ENCODE results near the gene CKS2.
"Not testable (repeated sequence)": the region's sequence is repeated elsewhere in the genome, so short reads cannot be mapped to it uniquely, and the experiment has no call there.

The CKS2 gene

GRCh38 chr9:89310475-89311345, at the start of gene CKS2:
Gene CKS2, plus strand, starts transcription at chr9:89311195. Its CDS starts 98 bp downstream, at chr9:89311293.
- DNase-seq, result peak; percentile 99

- DNase-seq, result no peak
These were observed 37.3 kb upstream of the CKS2 start for GRCh38 chr9:89273528-89274279.

GRCh38 chr9:89274838-89275237, 36.2 kb upstream of the CKS2 start:
- no peak for DNase-seq

DNA sequence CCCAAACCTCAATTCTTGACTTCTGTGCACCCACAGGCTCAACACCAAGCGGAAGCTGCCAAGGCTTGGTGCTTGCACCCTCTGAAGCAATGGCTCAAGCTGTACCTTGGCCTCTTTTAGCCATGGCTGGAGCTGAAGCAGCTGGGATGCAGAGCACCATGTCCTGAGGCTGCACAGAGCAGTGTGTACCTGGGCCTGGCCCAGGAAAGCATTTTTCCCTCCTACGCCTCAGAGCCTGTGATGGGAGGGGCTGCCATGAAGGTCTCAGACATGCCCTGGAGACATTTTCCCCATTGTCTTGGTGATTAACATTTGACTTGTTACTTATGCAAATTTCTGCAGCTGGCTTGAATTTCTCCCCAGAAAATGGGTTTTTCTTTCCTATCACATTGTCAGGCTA, 35.0 kb upstream of the CKS2 start:
- DNase-seq, result not testable (repeated sequence)

GRCh38 chr9:89277043-89277442, 34.0 kb upstream of the CKS2 start:
- DNase-seq, result no peak

- DNase-seq, result no peak
These were observed 33.5 kb upstream of the CKS2 start for GRCh38 chr9:89277454-89277853.

GRCh38 chr9:89278551-89278950, 32.4 kb upstream of the CKS2 start:
- DNase-seq, result no peak

- no peak for DNase-seq
These were observed 31.8 kb upstream of the CKS2 start for GRCh38 chr9:89278997-89279739.

GRCh38 chr9:89281106-89281505, 29.9 kb upstream of the CKS2 start:
- DNase-seq, result no peak

DNA sequence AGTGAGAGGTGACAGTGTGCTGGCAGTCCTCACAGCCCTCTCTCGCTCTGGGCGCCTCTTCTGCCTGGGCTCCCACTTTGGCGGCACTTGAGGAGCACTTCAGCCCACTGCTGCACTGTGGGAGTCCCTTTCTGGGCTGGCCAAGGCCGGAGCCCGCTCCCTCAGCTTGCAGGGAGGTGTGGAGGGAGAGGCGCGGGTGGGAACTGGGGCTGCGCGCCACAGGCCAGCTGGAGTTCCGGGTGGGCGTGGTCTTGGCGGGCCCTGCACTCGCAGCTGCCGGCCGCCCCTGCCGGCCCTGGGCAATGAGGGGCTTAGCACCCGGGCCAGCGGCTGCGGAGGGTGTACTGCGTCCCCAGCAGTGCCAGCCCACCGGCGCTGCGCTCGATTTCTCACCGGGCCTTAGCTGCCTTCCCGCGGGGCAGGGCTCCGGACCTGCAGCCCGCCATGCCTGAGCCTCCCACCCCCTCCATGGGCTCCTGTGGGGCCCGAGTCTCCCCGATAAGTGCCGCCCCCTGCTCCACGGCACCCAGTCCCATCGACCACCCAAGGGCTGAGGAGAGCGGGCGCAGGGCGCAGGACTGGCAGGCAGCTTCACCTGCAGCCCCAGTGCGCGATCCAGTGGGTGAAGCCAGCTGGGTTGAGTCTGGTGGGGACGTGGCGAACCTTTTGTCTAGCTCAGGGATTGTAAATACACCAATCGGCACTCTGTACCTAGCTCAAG, 28.6 kb upstream of the CKS2 start:
- DNase-seq, result not testable (repeated sequence)

DNA sequence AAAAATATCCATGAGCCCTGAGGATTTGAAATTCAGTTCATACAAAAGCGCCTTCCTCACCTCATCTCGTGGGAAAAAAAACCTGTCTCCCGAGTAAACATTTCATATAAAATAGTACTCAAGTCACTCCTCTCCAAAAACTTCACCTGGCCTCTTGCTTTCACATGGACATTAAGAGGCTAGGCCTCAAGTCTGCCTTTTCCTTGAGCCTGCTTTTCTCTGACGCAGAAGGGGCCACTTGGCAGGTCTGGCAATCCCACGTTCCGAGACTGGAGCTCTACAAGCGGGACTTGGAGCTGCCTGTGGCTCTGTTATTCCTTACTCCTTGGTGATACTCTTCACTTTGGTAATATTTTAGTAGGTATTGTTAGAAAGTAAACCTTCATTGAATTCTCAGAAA, 26.9 kb upstream of the CKS2 start:
- DNase-seq, result no peak

- no peak for DNase-seq
These were observed 19.3 kb upstream of the CKS2 start for GRCh38 chr9:89291741-89292140.

DNA sequence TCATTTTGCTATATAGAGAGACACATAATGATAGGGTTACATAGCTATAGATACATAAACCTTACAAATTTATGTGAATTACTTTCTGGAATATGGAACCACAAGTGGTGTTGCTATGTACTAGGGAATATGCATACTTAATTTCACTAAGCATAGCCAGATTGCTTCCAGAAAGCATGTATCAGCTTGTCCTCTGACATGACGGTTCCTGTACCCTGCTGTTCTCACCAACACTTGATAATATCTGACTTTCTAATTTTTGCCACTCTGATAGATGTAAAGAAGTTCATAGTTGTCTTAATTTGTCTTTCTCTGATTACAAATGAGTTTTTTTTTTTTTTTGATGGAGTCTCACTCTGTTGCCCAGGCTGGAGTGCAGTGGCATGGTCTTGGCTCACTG, 18.0 kb upstream of the CKS2 start:
- no peak for DNase-seq

DNA sequence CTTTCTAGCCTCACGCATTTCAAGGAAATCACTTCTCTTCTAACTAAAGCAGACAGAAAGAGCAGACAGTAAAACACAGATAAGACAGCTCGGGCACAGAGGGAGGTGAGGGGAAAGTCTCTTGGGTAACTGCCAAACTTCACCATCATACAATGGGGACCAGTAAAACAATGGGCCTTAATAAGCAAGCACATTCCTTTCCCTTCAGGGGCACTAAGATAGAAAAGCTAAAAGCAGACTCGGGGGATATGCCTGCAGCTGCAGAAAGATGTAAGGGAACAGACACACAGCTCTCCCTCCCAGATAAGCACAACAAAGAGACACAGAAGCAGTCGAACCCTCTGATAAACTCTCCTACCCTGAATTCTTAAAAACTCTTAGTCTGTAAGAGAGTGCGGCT, 15.6 kb upstream of the CKS2 start:
- DNase-seq, result no peak

DNA sequence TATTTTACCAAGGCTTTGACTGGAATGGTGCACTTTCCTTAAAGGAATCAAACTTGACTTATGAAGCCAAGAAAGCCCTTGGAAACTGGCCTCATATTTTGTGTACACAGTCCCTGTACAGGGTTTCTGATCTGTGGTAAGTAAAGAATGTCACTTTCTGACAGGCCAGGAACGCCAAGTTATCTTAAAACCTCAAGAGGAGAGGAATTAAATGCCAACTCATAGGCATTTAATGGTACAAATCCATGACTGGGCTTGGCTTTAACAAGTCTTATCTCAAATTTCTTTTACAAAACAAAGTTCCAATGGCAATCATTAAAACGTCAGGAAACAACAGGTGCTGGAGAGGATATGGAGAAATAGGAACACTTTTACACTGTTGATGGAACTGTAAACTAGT, 9.0 kb upstream of the CKS2 start:
- not testable (repeated sequence) for DNase-seq

GRCh38 chr9:89304020-89304833, 6.8 kb upstream of the CKS2 start:
- DNase-seq, result no peak

DNA sequence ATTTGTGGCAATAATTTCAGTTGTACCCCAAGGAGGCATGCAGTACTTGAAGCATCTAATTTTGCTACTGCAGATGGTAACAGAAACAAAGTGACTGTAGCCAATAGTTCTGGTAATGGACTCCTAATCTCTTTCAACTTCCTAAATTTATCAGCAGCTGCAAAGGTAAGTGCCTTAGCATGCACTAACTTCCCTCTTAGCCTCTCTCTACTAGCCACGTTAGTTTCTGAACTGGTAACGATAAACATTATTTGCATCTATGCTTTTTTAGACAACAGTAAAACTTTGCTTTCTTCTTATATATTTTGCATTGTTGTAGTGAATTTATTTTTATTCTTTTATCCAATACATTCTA, 6.2 kb upstream of the CKS2 start:
- DNase-seq, result no peak

DNA sequence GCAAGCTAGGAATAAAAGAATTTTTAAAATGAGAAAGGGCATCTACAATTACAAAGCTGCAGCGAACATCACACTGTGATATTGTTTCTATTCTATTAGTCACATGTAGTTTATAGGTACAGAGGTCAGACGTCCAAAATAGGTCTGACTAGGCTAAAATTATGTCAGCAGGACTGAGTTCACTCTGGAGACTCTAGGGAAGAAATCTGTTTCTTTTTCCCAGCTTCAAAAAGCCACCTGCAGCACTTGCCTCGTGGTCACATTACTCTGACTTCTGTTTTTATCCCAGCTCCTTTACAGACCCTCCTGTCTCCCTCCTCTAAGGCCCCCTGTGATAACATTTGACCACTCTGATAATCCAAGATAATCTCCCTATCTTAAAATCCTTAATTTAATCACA, 5.1 kb upstream of the CKS2 start:
- no peak for DNase-seq

DNA sequence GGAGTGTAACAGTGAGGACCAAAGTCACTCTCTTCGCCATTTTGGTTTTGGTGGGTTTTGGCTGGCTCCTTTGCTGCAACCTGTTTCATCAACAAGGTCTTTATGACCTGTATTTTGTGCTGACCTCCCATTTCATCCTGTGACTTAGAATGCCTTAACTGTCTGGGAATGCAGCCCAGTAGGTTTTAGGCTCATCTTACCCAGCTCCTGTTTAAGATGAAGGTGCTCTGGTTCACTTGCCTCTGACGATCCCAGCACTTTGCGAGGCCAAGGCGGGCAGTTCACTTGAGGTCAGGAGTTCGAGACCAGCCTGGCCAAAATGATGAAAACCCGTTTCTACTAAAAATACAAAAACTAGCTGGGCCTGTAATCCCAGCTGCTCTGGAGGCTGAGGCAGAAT, 1.8 kb upstream of the CKS2 start:
- DNase-seq, result no peak

- DNase-seq, result peak; percentile 23
These were observed 1.2 kb upstream of the CKS2 start for GRCh38 chr9:89309608-89310474.

Measured in activated CD8-positive, alpha-beta memory T cell treated with anti-CD3 and anti-CD28 coated beads, Interleukin-2, amount 50 U/mL, for 4 hours (primary cell).